ENCODE results near the gene ZNF804A.

DNA sequence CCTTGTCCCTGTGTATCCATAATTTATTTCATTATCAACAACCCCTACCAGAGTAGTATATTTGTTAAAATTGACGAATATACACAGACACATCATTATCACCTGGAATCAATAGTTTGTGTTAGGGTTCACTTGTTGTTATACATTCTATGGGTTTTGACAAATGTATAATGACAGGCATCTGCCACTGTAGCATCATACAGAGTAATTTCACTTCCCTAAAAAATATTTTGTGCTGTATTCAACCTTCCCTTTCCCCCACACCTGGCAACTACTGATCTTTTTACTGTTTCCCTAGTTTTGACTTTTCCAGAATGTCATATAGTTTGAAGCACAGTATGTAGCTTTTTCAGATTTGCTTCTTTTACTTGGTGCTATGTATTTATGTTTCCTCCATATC is 132.0 kb downstream of the ZNF804A start:
- TF ChIP-seq CTCF (IDR thresholded peaks at IDR 0.05) (no peak), POLR2A (IDR thresholded peaks at IDR 0.05) (no peak)

Data from lower leg skin (tissue), 3 donors.